Measurements from ENCODE around the gene CNNM4.

The CNNM4 gene

DNA sequence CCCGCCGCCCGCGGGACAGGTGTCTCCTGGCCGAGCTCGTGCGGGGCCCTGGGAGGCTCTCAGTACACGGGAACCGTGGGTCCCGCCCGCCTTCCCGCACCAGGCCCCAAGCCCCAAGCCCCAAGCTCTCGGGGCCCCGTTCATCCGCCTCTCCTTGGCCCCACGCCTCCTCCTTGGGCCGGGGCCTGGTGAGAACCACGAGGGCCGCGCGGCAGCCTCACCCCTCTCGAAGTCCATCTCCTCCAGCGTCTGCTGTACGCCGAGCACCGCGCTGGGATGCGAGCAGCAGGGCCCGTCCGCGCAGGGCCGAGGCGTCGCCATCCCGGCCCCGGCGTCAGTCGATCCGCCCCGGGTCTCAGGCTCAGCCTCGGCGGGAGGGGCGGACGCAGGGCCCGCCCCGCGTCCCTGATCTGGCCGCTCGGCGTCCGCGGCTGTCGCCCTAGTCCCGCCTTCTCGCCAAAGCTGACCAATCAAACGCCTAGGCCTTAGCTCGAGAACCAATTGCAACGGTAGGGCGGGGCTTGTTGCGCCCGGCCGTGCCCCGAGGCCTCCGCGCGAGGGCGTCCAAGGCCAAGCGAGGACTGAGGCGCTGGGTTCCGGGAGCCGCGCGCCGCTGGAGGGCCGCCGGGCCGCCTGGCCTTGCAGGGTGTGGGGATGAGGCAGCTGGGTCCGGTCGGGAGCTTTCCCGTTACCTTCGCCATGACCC is 97.1 kb downstream of the CNNM4 start, which contains the start of gene ANKRD39:
TSS of gene ANKRD39 (minus strand) at position 350 of the 706 bp plus-strand sequence. CDS start at position 321, 29 bp downstream.
- Histone ChIP-seq H3K9ac (ENCODE audit: low read length) (peak within 1 kb of the TSS; percentile 76), H3K27ac (ENCODE audit: low read length) (peak within 1 kb of the TSS; percentile 51), H3K27me3 (ENCODE audit: low read depth, low read length) (no peaks in the 10 kb centered on the region), H3K4me3 (ENCODE audit: low read length) (peak within 1 kb of the TSS; percentile 85), H2AFZ (ENCODE audit: low read depth, low read length) (peak within 1 kb of the TSS; percentile 48), H3K4me2 (ENCODE audit: low read length) (peak within 1 kb of the TSS; percentile 98), H3K9me3 (ENCODE audit: insufficient read depth, low read length) (no peaks in the 10 kb centered on the region), H3K79me2 (ENCODE audit: low read length) (peaks cover 29% of the 10 kb centered on the region), H3K36me3 (replicated peaks; ENCODE audit: low read depth, low read length) (peaks cover 13% of the 10 kb centered on the region), H4K20me1 (ENCODE audit: insufficient read depth, low read length) (peaks cover 9% of the 10 kb centered on the region; the same call in 1 of the 2 replicates), H3K4me1 (ENCODE audit: low read length) (peaks cover 10% of the 10 kb centered on the region)
- TF ChIP-seq CTCF (IDR thresholded peaks at IDR 0.05; ENCODE audit: low read depth, low read length) (peak; percentile 83), EZH2phosphoT487 (IDR thresholded peaks at IDR 0.05; ENCODE audit: low read depth) (no peak)

GRCh38 chr2:96859099-96859649 is 98.5 kb downstream of the CNNM4 start:
- Histone ChIP-seq H3K9ac (ENCODE audit: low read length) (no peak overlapping the region), H3K4me2 (ENCODE audit: low read length) (no peak overlapping the region)

GRCh38 chr2:96859681-96860064 is 99.0 kb downstream of the CNNM4 start:
- Histone ChIP-seq H3K9me3 (ENCODE audit: insufficient read depth, low read length) (no peaks in the 10 kb centered on the region), H2AFZ (ENCODE audit: low read depth, low read length) (no peak overlapping the region), H3K79me2 (ENCODE audit: low read length) (peaks cover 26% of the 10 kb centered on the region), H3K9ac (ENCODE audit: low read length) (no peak overlapping the region), H3K4me2 (ENCODE audit: low read length) (no peak overlapping the region), H3K27me3 (ENCODE audit: low read depth, low read length) (no peaks in the 10 kb centered on the region), H3K4me1 (ENCODE audit: low read length) (peaks cover 10% of the 10 kb centered on the region), H3K27ac (ENCODE audit: low read length) (no peak overlapping the region), H3K36me3 (replicated peaks; ENCODE audit: low read depth, low read length) (peaks cover 11% of the 10 kb centered on the region), H3K4me3 (ENCODE audit: low read length) (no peak overlapping the region), H4K20me1 (ENCODE audit: insufficient read depth, low read length) (peaks cover 7% of the 10 kb centered on the region; the same call in 1 of the 2 replicates)
- TF ChIP-seq CTCF (IDR thresholded peaks at IDR 0.05; ENCODE audit: low read depth, low read length) (no peak), EZH2phosphoT487 (IDR thresholded peaks at IDR 0.05; ENCODE audit: low read depth) (no peak)

More at GRCh38 chr2:96859099-96859649, 98.5 kb downstream of the CNNM4 start:
- peaks cover 10% of the 10 kb centered on the region for H3K4me1 ChIP-seq (ENCODE audit: low read length)
- no peak overlapping the region for H3K27ac ChIP-seq (ENCODE audit: low read length)
- no peaks in the 10 kb centered on the region for H3K27me3 ChIP-seq (ENCODE audit: low read depth, low read length)
- H3K9me3 ChIP-seq (ENCODE audit: insufficient read depth, low read length): no peaks in the 10 kb centered on the region
- H3K36me3 ChIP-seq (replicated peaks; ENCODE audit: low read depth, low read length): peaks cover 11% of the 10 kb centered on the region
- peaks cover 8% of the 10 kb centered on the region; the same call in 1 of the 2 replicates for H4K20me1 ChIP-seq (ENCODE audit: insufficient read depth, low read length)
- peak overlapping the region; percentile 85; the same call in 1 of the 2 replicates for H3K4me3 ChIP-seq (ENCODE audit: low read length)
- TF ChIP-seq CTCF (IDR thresholded peaks at IDR 0.05; ENCODE audit: low read depth, low read length): no peak
- no peak for TF ChIP-seq EZH2phosphoT487 (IDR thresholded peaks at IDR 0.05; ENCODE audit: low read depth)
- no peak overlapping the region for H2AFZ ChIP-seq (ENCODE audit: low read depth, low read length)
- peaks cover 28% of the 10 kb centered on the region for H3K79me2 ChIP-seq (ENCODE audit: low read length)

Measured in OCI-LY3 (cell line).